ENCODE measurements around the gene FAM149A.
A peak's percentile ranks its signal among the peaks of the same experiment; 100 is the strongest.

The FAM149A gene

GRCh38 chr4:186158966-186159365 lies 54.5 kb downstream of the FAM149A start:
- no peak for DNase-seq (ENCODE audit: low spot score)

GRCh38 chr4:186159613-186160012 lies 55.1 kb downstream of the FAM149A start:
- DNase-seq (ENCODE audit: low spot score) = no peak

DNA sequence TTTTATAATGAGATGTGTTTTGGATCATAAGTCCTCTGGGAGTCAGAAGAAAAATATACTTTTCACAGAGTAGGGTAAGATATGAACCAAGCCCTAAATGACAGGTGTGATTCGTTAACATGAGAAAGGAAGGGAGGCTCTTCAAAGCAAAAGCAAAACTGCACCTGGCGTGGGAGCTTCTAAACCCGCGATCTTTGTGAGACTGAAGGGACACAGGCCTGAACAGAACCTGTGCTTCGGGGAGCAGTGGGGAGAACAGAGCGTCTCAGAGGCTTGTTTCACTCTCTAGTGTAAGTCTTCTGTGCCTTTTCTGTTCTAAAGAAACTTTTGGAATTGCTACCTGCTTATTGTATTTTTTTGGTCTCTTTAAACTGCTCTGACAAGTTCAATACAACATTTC lies 56.6 kb downstream of the FAM149A start:
- no peak for DNase-seq (ENCODE audit: low spot score)

DNA sequence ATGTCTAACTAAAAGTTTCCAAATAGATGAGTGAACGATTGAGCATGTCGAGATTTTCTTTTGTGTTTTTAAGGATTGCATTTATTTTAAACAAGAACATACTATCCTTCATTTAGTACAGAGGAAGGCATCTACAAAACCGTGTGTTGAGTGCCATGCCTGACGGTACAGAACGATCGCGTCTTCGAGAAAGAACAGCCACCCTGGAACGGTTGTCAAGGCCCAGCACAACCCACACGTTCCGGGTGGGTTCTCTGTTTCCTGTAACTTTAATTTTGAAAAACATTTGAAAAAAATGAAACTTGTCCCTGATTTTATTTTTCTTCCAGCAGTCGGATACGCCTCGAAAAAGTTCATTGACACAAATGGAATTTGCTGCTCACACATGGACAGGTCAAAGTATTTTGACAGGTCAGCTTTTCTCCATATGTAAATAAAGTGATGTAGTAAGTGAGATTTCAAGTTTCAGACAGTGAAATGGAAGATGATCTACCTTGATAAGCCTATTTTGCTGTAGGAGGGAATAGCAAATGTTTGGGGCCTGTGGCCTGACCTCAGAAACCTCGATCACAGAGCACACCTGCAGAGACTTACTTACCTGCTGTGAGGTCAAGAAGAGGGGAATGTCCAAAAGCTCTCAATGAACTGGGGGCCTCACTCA lies 62.5 kb downstream of the FAM149A start:
- no peak for DNase-seq (ENCODE audit: low spot score)

GRCh38 chr4:186167605-186168004 lies 63.1 kb downstream of the FAM149A start:
- DNase-seq (ENCODE audit: low spot score) = no peak

DNA sequence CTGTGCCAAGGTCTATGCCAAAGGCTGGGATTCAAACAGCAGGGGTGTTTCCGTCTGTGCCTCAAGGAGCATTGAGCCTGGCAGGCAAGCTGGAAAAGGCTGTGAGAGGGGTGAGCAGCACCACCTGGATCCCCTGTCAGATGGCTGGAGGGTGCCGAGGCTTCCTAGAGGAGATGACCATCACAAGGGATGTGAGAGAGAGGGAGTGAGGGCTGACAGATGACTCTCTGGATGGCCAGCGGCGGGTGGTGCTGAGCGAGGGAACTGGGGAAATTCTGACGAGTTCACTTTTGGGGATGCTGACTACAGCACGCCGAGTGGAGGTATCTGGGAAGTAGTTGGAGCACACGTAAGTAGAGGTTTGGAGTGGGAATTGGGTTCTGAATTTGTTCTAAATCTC lies 64.2 kb downstream of the FAM149A start:
- no peak for DNase-seq (ENCODE audit: low spot score)

GRCh38 chr4:186169333-186169944 lies 64.9 kb downstream of the FAM149A start:
- DNase-seq (ENCODE audit: low spot score) = no peak

GRCh38 chr4:186169945-186170802 lies 65.7 kb downstream of the FAM149A start:
- DNase-seq (ENCODE audit: low spot score) = no peak

DNA sequence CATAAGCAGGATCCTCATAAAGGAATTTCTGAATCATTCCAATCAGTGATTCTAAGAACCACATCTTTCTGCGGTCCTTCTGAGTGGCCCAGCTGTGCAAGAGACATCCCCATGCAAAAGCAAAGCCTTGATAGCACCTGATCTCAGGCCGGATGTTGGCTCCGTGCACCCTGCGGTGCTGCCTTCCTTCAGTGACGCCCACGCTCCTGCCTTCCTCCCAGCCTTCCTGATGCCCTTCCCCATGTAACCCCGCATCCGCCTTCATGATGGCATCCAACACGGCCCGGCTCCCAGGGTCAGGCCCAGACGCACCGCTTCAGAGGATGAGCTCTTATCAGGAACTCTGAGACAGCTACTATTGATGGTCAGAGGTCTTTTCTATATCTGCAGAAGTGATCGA lies 66.5 kb downstream of the FAM149A start:
- no peak for DNase-seq (ENCODE audit: low spot score)

DNA sequence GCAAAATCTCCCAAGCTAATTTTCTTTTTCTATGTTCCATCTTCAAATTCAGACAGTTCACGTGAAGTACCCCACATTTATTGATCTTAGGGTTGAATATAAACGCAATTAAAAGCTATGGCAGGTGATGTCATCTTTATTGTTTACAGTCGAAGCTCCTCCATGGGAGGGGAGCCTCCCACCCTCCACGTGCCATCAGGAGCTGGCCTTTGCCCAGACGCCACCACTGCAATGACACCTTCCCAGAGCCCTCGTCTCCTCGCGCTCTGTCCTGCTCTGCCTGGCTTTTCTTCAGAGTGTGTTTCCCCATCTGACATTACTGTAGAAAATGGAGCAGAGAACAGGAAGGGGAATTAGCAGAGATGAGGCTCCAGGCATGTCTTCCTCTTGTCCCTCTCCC lies 68.0 kb downstream of the FAM149A start:
- DNase-seq (ENCODE audit: low spot score) = no peak

GRCh38 chr4:186188107-186188506 lies 83.6 kb downstream of the FAM149A start:
- DNase-seq (ENCODE audit: low spot score) = no peak

- DNase-seq (ENCODE audit: low spot score) = no peak
Observed at GRCh38 chr4:186189656-186190055, 85.2 kb downstream of the FAM149A start.

- DNase-seq (ENCODE audit: low spot score) = no peak
Observed at GRCh38 chr4:186190581-186191199, 86.2 kb downstream of the FAM149A start.

DNA sequence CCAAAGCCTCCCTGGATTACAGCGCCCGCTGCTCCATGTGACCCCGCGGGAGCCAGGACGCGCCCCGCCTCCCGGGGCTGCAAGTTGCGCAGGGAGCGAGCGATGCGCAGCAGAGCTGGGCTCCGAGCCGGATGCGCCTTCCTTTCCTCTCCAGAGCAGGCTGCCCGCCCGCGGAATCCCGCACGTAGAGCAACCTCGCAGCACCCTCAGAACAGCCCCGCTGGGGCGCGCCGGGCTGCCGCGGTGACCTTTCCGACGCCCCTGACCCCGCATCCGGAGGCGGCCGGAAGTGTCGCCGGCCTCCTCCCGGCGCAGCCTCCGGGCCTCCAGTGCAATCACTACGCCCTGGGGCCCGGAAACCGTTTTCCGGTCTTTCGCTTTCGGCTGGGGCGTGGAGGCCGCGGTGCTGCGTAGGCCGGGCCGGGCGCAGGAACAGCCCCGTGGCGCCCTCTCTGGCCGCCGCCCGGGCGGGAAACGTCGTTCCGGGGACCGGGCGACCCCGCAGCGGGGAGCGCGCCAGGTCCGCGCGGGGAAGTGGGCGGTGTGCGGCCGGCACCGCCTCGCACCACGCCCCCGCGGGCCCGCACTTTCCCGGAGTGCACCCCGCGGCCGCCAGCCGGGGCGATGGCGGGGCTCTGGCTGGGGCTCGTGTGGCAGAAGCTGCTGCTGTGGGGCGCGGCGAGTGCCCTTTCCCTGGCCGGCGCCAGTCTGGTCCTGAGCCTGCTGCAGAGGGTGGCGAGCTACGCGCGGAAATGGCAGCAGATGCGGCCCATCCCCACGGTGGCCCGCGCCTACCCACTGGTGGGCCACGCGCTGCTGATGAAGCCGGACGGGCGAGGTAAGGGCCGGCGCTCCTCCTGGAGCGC lies 86.9 kb downstream of the FAM149A start, which contains the start of gene CYP4V2:
TSS of gene CYP4V2 (plus strand) at position 368 of the 866 bp plus-strand sequence. CDS start at position 625, 257 bp downstream.
- peak; percentile 85 for DNase-seq (ENCODE audit: low spot score)

GRCh38 chr4:186192066-186192612 lies 87.6 kb downstream of the FAM149A start:
- DNase-seq (ENCODE audit: low spot score) = peak; percentile 49

- no peak for DNase-seq (ENCODE audit: low spot score)
Observed at GRCh38 chr4:186193851-186194250, 89.3 kb downstream of the FAM149A start.

- no peak for DNase-seq (ENCODE audit: low spot score)
Observed at GRCh38 chr4:186196063-186196462, 91.6 kb downstream of the FAM149A start.

DNA sequence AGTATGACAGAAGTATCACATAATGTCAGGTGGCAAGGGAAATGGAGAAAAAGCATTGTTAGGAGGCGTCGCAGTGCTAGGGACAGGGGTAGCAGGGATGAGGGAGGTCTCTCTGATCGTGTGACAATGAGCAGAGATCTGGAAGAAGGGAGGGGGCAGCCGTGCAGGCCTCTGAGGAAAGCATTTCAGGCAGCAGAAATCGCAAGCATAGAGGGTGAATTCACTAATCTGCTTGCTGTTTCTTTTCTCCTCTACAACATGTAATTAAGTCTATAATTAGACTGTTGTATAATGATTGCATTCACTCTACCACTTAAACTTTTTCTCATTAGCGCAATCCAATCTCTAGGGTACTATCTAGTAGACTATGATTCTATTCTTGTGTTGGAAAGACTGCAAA lies 96.0 kb downstream of the FAM149A start:
- no peak for DNase-seq (ENCODE audit: low spot score)

DNA sequence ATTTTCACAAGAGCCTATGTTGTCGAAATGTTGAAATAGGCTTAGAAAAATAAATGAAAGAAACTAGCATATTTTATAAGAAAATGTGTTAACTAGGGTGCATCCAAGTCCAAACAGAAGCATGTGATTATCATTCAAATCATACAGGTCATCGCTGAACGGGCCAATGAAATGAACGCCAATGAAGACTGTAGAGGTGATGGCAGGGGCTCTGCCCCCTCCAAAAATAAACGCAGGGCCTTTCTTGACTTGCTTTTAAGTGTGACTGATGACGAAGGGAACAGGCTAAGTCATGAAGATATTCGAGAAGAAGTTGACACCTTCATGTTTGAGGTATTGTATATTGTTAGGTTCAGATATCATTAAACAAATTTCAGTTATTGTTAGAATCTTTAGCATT lies 96.5 kb downstream of the FAM149A start:
- DNase-seq (ENCODE audit: low spot score) = no peak

DNA sequence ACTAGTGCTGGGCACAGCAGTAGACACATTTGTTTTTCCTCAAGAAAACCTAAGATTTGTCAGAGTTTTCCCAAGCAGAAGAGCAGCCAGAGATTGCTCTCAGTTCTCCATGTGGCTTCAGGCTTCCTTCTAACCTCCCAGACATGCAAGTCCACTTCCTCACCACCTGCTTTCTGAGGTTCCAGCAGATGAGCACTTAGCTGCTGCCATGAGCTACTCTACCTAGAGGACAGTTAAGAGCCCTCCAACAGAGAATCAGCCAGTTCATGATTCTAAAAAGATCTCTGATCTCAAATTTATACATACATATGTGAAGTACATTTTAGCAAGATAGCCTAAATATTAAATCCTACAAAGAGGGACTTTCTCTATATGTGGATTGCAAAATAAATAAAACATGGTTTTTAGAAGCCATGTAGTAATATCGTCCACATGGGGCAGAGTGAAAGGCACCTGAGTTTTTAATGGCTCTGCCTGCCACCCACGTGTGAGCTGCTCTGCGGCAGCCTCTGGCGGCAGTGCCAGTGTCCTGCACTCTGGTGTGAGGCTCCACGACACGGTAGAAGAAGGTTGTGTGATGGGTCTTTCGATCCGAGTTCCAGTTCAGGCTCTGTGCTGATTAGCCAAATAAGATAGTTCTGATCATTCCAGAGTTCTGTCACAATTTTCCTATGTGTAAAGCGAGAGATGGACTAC lies 97.2 kb downstream of the FAM149A start:
- DNase-seq (ENCODE audit: low spot score) = peak; percentile 67

Data from hepatic stellate cell (primary cell).